ENCODE measurements around the gene GNL1. TPM values are rescaled to one million over a fixed set of nuclear protein-coding genes. Genes with fewer than 3 reads are reported as not detected.
A peak's percentile ranks its signal among the peaks of the same experiment; 100 is the strongest.
"Not testable (repeated sequence)": the region's sequence is repeated elsewhere in the genome, so short reads cannot be mapped to it uniquely, and the experiment has no call there.

The GNL1 gene
- total RNA-seq, 1 donor from 2014 or later: 33.0 TPM

- Histone ChIP-seq H3K27me3 (no peaks in the 10 kb centered on the region), H3K36me3 (peaks cover 45 to 50% of the 10 kb centered on the region in 2 donors), H3K4me1 (no peaks in the 10 kb centered on the region), H3K4me3 (no peak overlapping the region), H3K27ac (no peak overlapping the region), H3K9me3 (no peaks in the 10 kb centered on the region)
- intact Hi-C loops (cut with DNase I): loop anchor here (5.0 kb wide), 1 partner anchor 57 kb away; no protein-coding TSS in a partner anchor
- DNase-seq (ENCODE audit: low spot score in 2 of 2): no peak
- TF ChIP-seq CTCF (IDR thresholded peaks at IDR 0.05): no peak
Measured at GRCh38 chr6:30599625-30600324, 43.5 kb upstream of the GNL1 start.

- Histone ChIP-seq H3K4me3 (no peak overlapping the region), H3K27ac (no peak overlapping the region), H3K36me3 (peaks cover 38 to 50% of the 10 kb centered on the region in 2 donors), H3K9me3 (no peaks in the 10 kb centered on the region), H3K4me1 (no peaks in the 10 kb centered on the region), H3K27me3 (no peaks in the 10 kb centered on the region)
- DNase-seq (ENCODE audit: low spot score in 2 of 2): no peak
- no peak for TF ChIP-seq CTCF (IDR thresholded peaks at IDR 0.05)
- intact Hi-C loops (cut with DNase I): loop anchor here (5.0 kb wide), 1 partner anchor 57 kb away; no protein-coding TSS in a partner anchor
Measured at GRCh38 chr6:30598912-30599624, 42.8 kb upstream of the GNL1 start.

GRCh38 chr6:30597315-30598144, 41.2 kb upstream of the GNL1 start:
- H3K9me3 ChIP-seq, H3K4me1 ChIP-seq, H3K4me3 ChIP-seq, H3K27me3 ChIP-seq, H3K27ac ChIP-seq: not testable (repeated sequence)
- peak; percentile 66 to 79 (median 67) for TF ChIP-seq CTCF (IDR thresholded peaks at IDR 0.05)
- peaks cover 23 to 42% of the 10 kb centered on the region in 2 donors for H3K36me3 ChIP-seq
- intact Hi-C loops (cut with DNase I): loop anchor here (5.0 kb wide), 1 partner anchor 55 kb away; no protein-coding TSS in a partner anchor
- peak in 1 of 2 donors; percentile 89 for DNase-seq (ENCODE audit: low spot score in 2 of 2)

GRCh38 chr6:30592287-30592686, 36.0 kb upstream of the GNL1 start:
- TF ChIP-seq CTCF (IDR thresholded peaks at IDR 0.05): no peak
- Histone ChIP-seq H3K9me3 (no peaks in the 10 kb centered on the region), H3K4me3 (no peak overlapping the region), H3K27ac (no peak overlapping the region), H3K4me1 (no peaks in the 10 kb centered on the region), H3K36me3 (peaks cover 42 to 71% of the 10 kb centered on the region in 2 donors), H3K27me3 (no peaks in the 10 kb centered on the region)
- intact Hi-C loops (cut with DNase I): no loop called here
- no peak for DNase-seq (ENCODE audit: low spot score in 2 of 2)

- H3K4me3 ChIP-seq: no peak overlapping the region
- no peak for TF ChIP-seq CTCF (IDR thresholded peaks at IDR 0.05)
- no peaks in the 10 kb centered on the region for H3K9me3 ChIP-seq
- no peaks in the 10 kb centered on the region for H3K4me1 ChIP-seq
- no peaks in the 10 kb centered on the region for H3K27me3 ChIP-seq
- H3K36me3 ChIP-seq: peaks cover 55 to 84% of the 10 kb centered on the region in 2 donors
- intact Hi-C loops (cut with DNase I): no loop called here
- DNase-seq (ENCODE audit: low spot score in 2 of 2): no peak
- peak overlapping the region in 1 of 2 donors; percentile 11 for H3K27ac ChIP-seq
Measured at GRCh38 chr6:30591008-30591407, 34.7 kb upstream of the GNL1 start.
